Endothelial cell of umbilical vein (primary cell): ENCODE results near the gene OR5C1.

Experiments used
- CTCF ChIP-seq, 2 donors: IDR thresholded peaks; 1 replicate in 1 of 2; 2 replicates in 1 of 2; pipeline ENCODE4 v1.5.1; 2011; ENCODE audit warnings: low read length in 2 of 2, mild to moderate bottlenecking in 2 of 2, moderate library complexity in 2 of 2, control low read depth in 1 of 2, inconsistent platforms in 1 of 2, low read depth in 1 of 2; ENCODE audit not compliant: insufficient read depth in 1 of 2; ENCODE audit errors: extremely low read depth in 1 of 2
- JUN ChIP-seq: IDR thresholded peaks from 2 replicates; pipeline ENCODE4 v1.6.1; 2011; ENCODE audit warnings: borderline replicate concordance, low read depth; ENCODE audit not compliant: insufficient read length, insufficient read depth
- POLR2A ChIP-seq: IDR thresholded peaks from 2 replicates; pipeline ENCODE4 v1.6.1; 2012; ENCODE audit warnings: low read depth, mild to moderate bottlenecking, control low read depth, low read length

GRCh38 chr9:122781671-122782070 is 7.1 kb upstream of the OR5C1 start:
- no peak for TF ChIP-seq POLR2A
- no peak for TF ChIP-seq CTCF (IDR thresholded peaks at IDR 0.05; ENCODE audit: extremely low read depth in 1 of 2, insufficient read depth in 1 of 2, low read depth in 1 of 2, low read length in 2 of 2)
- no peak for TF ChIP-seq JUN
